Measurements from ENCODE around the gene RIMS4.

GRCh38 chr20:44796758-44797457, 13.4 kb downstream of the RIMS4 start:
- TF ChIP-seq EZH2 (IDR thresholded peaks at IDR 0.05; ENCODE audit: borderline replicate concordance, low read depth, low read length, severe bottlenecking) (no peak), CTCF (IDR thresholded peaks at IDR 0.05; ENCODE audit: borderline replicate concordance, extremely low read depth, low read length, poor library complexity, severe bottlenecking) (no peak)

All from DND-41 (cell line).